SK-N-MC (cell line): ENCODE results near the gene HYI.

Experiments
- EZH2 ChIP-seq: fragments of 200-600 bp; sonication (generic); IDR thresholded peaks from one replicate; pipeline ENCODE4 v1.6.1; 2017; ENCODE audit warnings: antibody characterized with exemption
- FOXP2 ChIP-seq: optimal IDR thresholded peaks from 2 replicates; pipeline ENCODE3; 2011; ENCODE audit warnings: mild to moderate bottlenecking, moderate library complexity; ENCODE audit not compliant: insufficient read depth; ENCODE audit errors: extremely low read length, control extremely low read depth
- POLR2AphosphoS5 ChIP-seq: IDR thresholded peaks from 2 replicates; pipeline ENCODE4 v1.6.1; 2012; ENCODE audit warnings: mild to moderate bottlenecking, low read depth, low read length, borderline replicate concordance

- TF ChIP-seq POLR2AphosphoS5 (no peak), EZH2 (no peak), FOXP2 (no peak)
Observed at GRCh38 chr1:43447891-43448708, 5.6 kb downstream of the HYI start.
